Kidney (tissue), 14 donors: ENCODE data around the gene SMKR1. TPM values are rescaled to one million over a fixed set of nuclear protein-coding genes. Genes with fewer than 3 reads are reported as not detected.
"Not testable (repeated sequence)": the region's sequence is repeated elsewhere in the genome, so short reads cannot be mapped to it uniquely, and the experiment has no call there.

ENCODE experiments used
- DNase-seq, 5 donors: peaks; one replicate each; pipeline ENCODE4 v3.0.0-alpha.2; 2013 to 2020
- FAIRE-seq: peaks from 2 replicates; lab custom pipeline; 2012; peaks lifted over from hg19 to GRCh38; lab: Jason Lieb, UNC
- H3K27ac ChIP-seq, 2 donors: one replicate each; pipeline ENCODE4 v1.7.0; 2013; ENCODE audit warnings: low read depth in 2 of 2, low read length in 2 of 2, inconsistent platforms in 1 of 2
- H3K27me3 ChIP-seq: one replicate; pipeline ENCODE4 v1.7.1; 2013; ENCODE audit warnings: low read length, inconsistent platforms; ENCODE audit not compliant: control insufficient read depth, insufficient read depth
- H3K36me3 ChIP-seq, 3 donors: one replicate each; pipeline versions ENCODE4 v1.7.0 to v1.7.1; 2013; ENCODE audit warnings: low read length in 3 of 3, control low read depth in 1 of 3, inconsistent platforms in 1 of 3; ENCODE audit not compliant: insufficient read depth in 3 of 3, control insufficient read depth in 2 of 3
- H3K4me1 ChIP-seq, 3 donors: one replicate each; pipeline versions ENCODE4 v1.7.0 to v1.7.1; 2013; ENCODE audit warnings: low read length in 3 of 3, inconsistent platforms in 1 of 3, low read depth in 1 of 3; ENCODE audit not compliant: control insufficient read depth in 2 of 3, insufficient read depth in 2 of 3
- H3K4me3 ChIP-seq, 3 donors: one replicate each; pipeline versions ENCODE4 v1.7.0 to v1.8.1; 2013; ENCODE audit warnings: low read length in 3 of 3, control low read depth in 1 of 3, inconsistent platforms in 1 of 3
- H3K9ac ChIP-seq, 3 donors: one replicate each; pipeline versions ENCODE4 v1.7.0 to v1.7.1; 2013; ENCODE audit warnings: low read length in 3 of 3, control low read depth in 1 of 3, inconsistent platforms in 1 of 3
- H3K9me3 ChIP-seq, 3 donors: one replicate each; pipeline versions ENCODE4 v1.7.0 to v1.7.1; 2013; ENCODE audit warnings: low read length in 3 of 3, control low read depth in 1 of 3, inconsistent platforms in 1 of 3; ENCODE audit not compliant: control insufficient read depth in 2 of 3, insufficient read depth in 1 of 3
- CTCF ChIP-seq: IDR thresholded peaks from 3 replicates; pipeline ENCODE4 v1.5.1; 2012; ENCODE audit warnings: mild to moderate bottlenecking, moderate library complexity, borderline replicate concordance; ENCODE audit not compliant: insufficient read depth; ENCODE audit errors: extremely low read depth
- intact Hi-C: fragments of 100-400 bp; cut with DNase I; formaldehyde crosslinking; loops from one replicate; pipeline ENCODE4 v1.11.1; 2022
- polyA plus RNA-seq: library from polyadenylated mRNA; stranded (reverse); fragments of 350-450 nt; fragmentation: Illumina TruSeq; extraction: RNeasy Lipid Tissue Mini Kit (QIAGEN cat#74804); gene quantifications from one replicate; pipeline ENCODE4 v1.2.3, GENCODE V29; 2014; ENCODE audit warnings: low read depth, low replicate concordance; ENCODE audit not compliant: insufficient read depth
- total RNA-seq: library from RNA; stranded (reverse); fragmentation: NEBNext Ultra II Directional; extraction: Animal tissue kit (Norgen Biotek cat#: 25700); gene quantifications from one replicate; pipeline ENCODE4 v1.2.1, GENCODE V29; 2021
- donor health status: control.
- donor health status: control.
- donor health status: control.
- donor health status: control.
- donor health status: control.
- donor health status: DM: yes; HTN: yes; CAD: no.
- donor health status: Normal renal cell carcinoma (clear cell type).

SMKR1 gene
- total and polyA plus RNA-seq, 2 donors from 2014 or later: 0.63 to 3.9 TPM

DNA sequence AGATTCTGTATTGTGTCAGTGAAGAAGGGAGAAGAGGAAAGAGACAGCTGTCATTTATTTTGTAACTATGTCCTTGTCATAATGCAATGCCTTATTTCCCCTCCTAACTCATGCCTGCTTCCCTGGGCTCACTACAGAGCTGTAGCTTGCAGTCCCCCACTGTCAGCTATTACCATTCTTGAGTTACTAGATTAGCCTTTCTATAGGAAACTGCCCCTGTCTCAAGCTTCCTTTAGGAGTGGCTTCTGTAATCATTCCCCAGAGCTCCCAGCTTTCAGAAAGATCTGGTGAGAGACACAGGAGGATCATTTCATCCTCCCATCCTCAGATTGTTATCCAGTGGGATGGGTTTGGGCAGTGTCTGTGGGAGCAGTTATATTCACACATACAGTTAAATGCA is 32.4 kb upstream of the SMKR1 start:
- no peak for TF ChIP-seq CTCF
- H3K27me3 ChIP-seq: no peaks in the 10 kb centered on the region
- no peak for FAIRE-seq
- H3K9ac ChIP-seq: no peak overlapping the region
- H3K36me3 ChIP-seq: no peaks in the 10 kb centered on the region
- intact Hi-C loops: loop anchor here (10.0 kb wide), 1 partner anchor 105 kb away; no protein-coding TSS in a partner anchor
- H3K9me3 ChIP-seq: no peaks in the 10 kb centered on the region
- peaks cover 0 to 3% (median 3%) of the 10 kb centered on the region in 3 donors for H3K4me1 ChIP-seq
- H3K4me3 ChIP-seq: no peak overlapping the region
- H3K27ac ChIP-seq: no peak overlapping the region
- DNase-seq: no peak

- no peaks in the 10 kb centered on the region for H3K36me3 ChIP-seq
- DNase-seq (no peak), FAIRE-seq (no peak)
- no peaks in the 10 kb centered on the region for H3K27me3 ChIP-seq
- H3K4me3 ChIP-seq: no peak overlapping the region
- H3K9ac ChIP-seq: no peak overlapping the region
- peaks cover 0 to 3% (median 3%) of the 10 kb centered on the region in 3 donors for H3K4me1 ChIP-seq
- H3K9me3 ChIP-seq: no peaks in the 10 kb centered on the region
- intact Hi-C loops: loop anchor here (10.0 kb wide), 1 partner anchor 106 kb away; no protein-coding TSS in a partner anchor
- TF ChIP-seq CTCF: no peak
- no peak overlapping the region for H3K27ac ChIP-seq
Measured at GRCh38 chr7:129470411-129470810, 31.9 kb upstream of the SMKR1 start.

DNA sequence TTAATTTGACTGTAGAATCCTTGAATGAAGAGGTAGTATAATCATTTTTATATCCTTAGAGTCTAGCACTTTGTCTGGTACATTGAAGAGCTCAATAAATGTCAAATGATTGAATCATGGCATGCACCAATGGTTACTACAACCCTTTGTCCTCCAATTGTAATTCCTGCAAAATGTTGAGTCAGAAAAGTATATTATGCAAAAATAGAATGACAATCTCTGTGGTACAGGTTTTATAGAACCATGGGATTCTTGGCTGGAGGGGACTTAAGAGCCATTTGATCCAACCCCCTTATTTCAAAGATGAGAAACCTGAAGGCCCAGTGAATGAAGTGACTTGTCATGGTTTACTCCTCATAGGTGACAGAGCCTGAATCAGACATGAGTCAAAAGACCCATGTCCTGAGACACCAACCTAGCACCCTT is 30.9 kb upstream of the SMKR1 start:
- intact Hi-C loops: loop anchor here (10.0 kb wide), 1 partner anchor 107 kb away; no protein-coding TSS in a partner anchor
- Histone ChIP-seq H3K27ac (no peak overlapping the region), H3K4me3 (no peak overlapping the region), H3K4me1 (peaks cover 0 to 3% (median 3%) of the 10 kb centered on the region in 3 donors), H3K9me3 (no peaks in the 10 kb centered on the region), H3K36me3 (no peaks in the 10 kb centered on the region), H3K9ac (no peak overlapping the region), H3K27me3 (no peaks in the 10 kb centered on the region)
- no peak for DNase-seq
- FAIRE-seq: no peak
- TF ChIP-seq CTCF: no peak

- not testable (repeated sequence) for DNase-seq, H3K36me3 ChIP-seq, H3K4me1 ChIP-seq, H3K9ac ChIP-seq, H3K27ac ChIP-seq, H3K4me3 ChIP-seq, H3K9me3 ChIP-seq, FAIRE-seq, H3K27me3 ChIP-seq
- intact Hi-C loops: loop anchor here (10.0 kb wide), 1 partner anchor 111 kb away; no protein-coding TSS in a partner anchor
Measured at GRCh38 chr7:129475931-129476330, 26.4 kb upstream of the SMKR1 start.

DNA sequence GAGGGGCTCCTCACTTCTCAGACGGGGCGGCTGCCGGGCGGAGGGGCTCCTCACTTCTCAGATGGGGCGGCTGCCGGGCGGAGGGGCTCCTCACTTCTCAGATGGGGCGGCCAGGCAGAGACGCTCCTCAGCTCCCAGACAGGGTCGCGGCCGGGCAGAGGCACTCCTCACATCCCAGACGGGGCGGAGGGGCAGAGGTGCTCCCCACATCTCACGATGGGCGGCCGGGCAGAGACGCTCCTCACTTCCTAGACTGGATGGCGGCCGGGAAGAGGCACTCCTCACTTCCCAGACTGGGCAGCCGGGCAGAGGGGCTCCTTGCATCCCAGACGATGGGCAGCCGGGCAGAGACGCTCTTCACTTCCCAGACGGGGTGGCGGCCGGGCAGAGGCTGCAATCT is 25.9 kb upstream of the SMKR1 start:
- not testable (repeated sequence) for H3K27me3 ChIP-seq, H3K27ac ChIP-seq, H3K9ac ChIP-seq, FAIRE-seq, H3K36me3 ChIP-seq, H3K9me3 ChIP-seq, DNase-seq, H3K4me3 ChIP-seq, H3K4me1 ChIP-seq
- intact Hi-C loops: loop anchor here (10.0 kb wide), 1 partner anchor 112 kb away; no protein-coding TSS in a partner anchor
